Midbrain (tissue), 1 donor: ENCODE results near the gene ALLC.
A peak's percentile ranks its signal among the peaks of the same experiment; 100 is the strongest.

Source experiments
- DNase-seq: peaks from one replicate; lab custom pipeline; 2025; lab: John Stamatoyannopoulos, UW

The ALLC gene

GRCh38 chr2:3725458-3726250 is 67.7 kb downstream of the ALLC start:
- DNase-seq = no peak

GRCh38 chr2:3726511-3726910 is 68.5 kb downstream of the ALLC start:
- no peak for DNase-seq

DNA sequence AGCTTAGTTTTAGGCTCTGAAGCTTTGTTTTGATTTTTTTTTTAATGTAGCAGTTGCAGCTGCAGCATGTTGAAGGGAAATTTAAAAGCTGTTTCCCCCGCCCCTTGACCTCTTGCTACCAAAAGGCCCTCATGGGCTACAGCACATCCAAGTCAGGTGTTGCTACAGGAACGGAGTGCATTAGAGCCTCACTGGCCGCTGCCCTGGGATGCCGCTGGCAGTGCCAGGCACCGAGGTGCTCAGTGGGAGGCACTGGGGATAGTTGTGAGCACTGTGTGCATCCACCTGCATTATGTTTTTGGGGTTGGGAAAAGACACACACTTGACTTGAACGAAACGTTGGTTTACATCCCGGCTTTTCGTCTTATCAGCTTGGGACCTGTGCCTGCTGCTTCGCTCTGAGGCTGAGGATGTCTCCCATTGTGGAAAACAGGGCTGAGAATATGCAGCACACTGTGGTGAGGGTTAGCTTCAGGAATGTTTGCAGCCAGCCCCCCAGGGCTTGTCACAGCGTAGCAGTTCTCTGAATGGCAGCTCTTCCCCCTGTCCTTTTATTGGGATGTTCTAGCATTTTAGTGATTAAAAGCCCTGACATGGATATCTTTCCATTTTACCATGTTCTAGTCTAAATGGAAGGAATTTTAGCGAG is 69.5 kb downstream of the ALLC start:
- no peak for DNase-seq

DNA sequence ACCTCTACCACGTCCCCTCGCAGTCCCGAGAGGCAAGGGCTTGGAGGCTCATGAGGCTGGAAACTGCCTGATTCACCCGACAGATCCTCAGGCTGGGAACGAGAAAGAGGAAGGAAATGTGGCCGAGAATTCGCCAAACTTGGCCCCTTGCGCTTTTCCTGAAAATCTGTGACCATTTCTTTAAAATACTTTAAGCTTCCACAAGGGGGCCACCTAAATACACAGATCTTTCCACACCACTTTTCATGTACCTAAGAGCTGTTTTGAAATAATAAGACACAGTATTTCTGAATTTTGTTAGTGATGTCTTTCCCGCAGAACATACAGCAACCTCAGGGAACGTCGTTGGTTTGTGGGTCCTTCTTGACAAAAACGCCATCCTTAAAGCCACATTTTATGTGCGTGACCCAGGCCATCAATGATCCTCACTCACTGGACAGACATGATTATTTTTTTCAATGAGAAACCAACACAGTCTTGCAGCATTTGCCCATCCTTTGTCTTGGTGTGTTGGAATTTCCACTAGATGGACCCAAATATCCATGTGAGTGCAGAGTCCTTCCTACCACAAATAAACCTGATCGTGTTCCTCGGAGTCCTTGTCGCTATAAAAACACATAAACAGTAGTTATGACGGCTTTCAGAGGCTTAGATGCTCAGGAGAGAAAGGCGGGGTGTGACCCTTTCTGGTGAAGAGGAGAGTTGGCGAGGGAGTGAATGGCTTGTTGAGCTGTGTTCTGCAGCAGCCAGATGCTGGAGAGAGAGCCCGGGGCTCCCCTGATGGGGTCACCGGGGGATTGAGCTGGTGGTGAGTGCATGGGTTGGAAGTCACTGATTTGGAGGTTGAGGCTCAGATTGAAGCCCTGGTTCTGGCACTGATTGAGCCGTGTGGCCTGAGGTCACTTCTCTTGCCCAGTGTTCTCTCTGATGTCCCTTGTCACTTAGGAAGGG is 70.4 kb downstream of the ALLC start:
- peak; percentile 29 for DNase-seq

- no peak for DNase-seq
Observed at GRCh38 chr2:3729055-3729448, 71.1 kb downstream of the ALLC start.

GRCh38 chr2:3729786-3730185 is 71.8 kb downstream of the ALLC start:
- no peak for DNase-seq

- no peak for DNase-seq
Observed at GRCh38 chr2:3730646-3731045, 72.6 kb downstream of the ALLC start.

- DNase-seq = no peak
Observed at GRCh38 chr2:3731829-3732228, 73.8 kb downstream of the ALLC start.

DNA sequence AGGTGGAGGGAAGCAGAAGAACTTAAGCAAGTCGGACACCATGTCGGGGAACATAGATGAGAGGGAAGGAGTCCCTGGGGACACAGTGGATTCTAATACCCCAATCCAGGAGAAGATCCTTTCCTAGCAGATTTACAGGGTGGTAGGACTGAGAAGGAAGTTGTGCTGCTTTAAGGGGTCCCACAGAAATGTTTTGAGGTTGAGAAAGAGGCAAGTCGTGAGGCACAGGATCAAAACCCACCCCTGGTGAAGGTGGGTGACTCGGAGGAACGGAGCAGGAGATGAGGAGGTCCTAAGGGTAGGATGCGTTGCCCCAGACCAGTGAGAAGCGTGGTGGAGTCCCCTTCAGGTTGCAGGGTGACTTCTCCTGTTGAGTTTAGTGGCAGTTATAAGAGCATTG is 78.1 kb downstream of the ALLC start:
- DNase-seq = no peak

GRCh38 chr2:3737128-3737527 is 79.1 kb downstream of the ALLC start:
- no peak for DNase-seq

DNA sequence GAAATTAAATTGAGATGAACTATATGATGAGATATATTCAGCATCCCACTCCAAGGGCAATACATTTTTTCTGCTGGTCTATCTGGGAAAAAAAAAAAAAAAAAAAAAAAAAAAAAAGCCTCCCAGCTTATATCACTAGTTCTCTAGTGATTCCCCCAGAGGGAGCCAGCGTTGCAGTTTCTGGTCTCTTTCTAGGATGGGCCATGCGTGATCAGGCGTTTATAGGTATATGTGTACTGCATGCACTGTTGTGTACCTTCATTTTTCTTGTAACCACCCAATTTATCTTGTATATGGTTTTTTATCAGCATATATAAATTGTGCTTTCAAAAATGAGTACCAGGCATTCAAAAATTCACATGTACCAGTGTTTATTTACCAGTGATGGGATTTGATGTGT is 80.5 kb downstream of the ALLC start:
- no peak for DNase-seq

GRCh38 chr2:3739313-3739712 is 81.3 kb downstream of the ALLC start:
- no peak for DNase-seq

GRCh38 chr2:3741396-3741795 is 83.4 kb downstream of the ALLC start:
- no peak for DNase-seq

- no peak for DNase-seq
Observed at GRCh38 chr2:3741867-3742602, 84.0 kb downstream of the ALLC start.

DNA sequence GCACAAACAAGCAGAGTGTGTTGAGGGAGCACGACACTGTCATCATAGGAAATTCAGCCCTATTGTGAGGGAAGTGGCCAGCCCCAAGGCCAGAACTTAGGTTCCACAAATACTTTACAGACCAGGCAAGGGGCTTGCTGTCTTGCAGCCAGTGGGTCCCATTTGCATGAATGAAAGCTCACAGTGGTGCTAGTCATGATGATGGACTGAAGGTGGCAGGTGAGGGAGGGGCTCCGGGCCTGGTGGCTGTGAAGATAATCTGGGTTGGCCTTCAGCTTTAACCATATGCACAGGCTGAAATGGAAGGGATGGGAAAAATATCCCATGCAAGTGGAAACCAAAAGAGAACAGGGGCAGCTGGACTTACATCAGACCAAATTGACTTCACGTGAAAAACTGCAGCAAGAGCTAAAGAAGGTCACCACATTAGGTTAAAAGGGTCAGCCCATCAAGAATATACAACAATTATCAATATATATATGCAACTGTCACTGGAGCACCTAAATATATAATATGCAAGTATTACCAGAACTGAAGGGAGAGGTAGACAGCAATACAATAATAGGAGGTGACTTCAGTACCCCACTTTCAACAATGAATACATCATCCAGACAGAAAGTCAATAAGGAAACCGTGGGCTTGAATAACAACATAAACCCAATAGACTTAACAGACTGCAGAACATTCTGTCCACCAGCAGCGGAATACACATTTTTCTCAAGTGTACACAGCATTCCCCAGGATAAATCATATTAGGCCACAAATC is 84.9 kb downstream of the ALLC start:
- no peak for DNase-seq

DNA sequence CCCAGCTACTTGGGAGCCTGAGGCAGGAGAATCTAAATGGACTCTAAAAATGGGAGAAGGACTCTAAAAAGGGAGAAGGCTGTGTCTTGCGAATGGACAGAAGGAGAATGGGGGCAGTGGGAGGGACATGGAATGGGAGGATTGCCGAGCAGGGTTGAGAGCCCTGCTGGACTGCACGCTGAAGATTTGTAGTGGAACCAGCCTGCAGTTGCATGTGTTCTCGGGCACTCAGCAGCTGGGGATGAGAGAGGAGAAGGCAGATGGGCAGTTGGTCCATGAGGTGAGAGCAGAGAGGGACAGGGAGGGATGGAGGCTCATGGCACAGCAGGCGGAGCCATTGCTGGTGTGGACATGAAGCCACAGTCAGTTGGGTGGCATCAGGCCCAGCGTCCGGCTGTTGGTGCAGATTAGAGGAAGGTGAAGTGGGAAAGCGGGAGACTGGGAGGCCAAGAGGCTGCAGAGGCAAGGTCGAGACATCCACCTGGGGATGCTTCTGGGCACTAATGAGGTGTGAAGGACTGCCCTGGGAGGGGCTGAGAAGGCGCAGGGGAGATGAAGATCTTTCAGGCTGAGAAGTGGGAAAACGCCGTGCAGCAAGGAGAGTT is 86.1 kb downstream of the ALLC start:
- DNase-seq = no peak

- DNase-seq = no peak
Observed at GRCh38 chr2:3745920-3746319, 87.9 kb downstream of the ALLC start.

- DNase-seq = no peak
Observed at GRCh38 chr2:3747032-3747654, 89.1 kb downstream of the ALLC start.

- DNase-seq = no peak
Observed at GRCh38 chr2:3747826-3748225, 89.8 kb downstream of the ALLC start.

GRCh38 chr2:3749201-3749600 is 91.2 kb downstream of the ALLC start:
- DNase-seq = no peak
